Suprapubic skin (tissue), 4 donors: ENCODE measurements around the gene RNF167. TPM values are rescaled to one million over a fixed set of nuclear protein-coding genes. Genes with fewer than 3 reads are reported as not detected.
"Not testable (repeated sequence)": the region's sequence is repeated elsewhere in the genome, so short reads cannot be mapped to it uniquely, and the experiment has no call there.

Experiments used
- DNase-seq, 2 donors: peaks; one replicate each; pipeline ENCODE4 v3.0.0-alpha.2; 2019; ENCODE audit warnings: low spot score in 2 of 2
- H3K27ac ChIP-seq: fragments of 200-600 bp; sonication (generic); one replicate; pipeline ENCODE4 v1.5.1; 2019
- H3K27me3 ChIP-seq: fragments of 200-600 bp; sonication (generic); one replicate; pipeline ENCODE4 v1.5.1; 2019
- H3K36me3 ChIP-seq: fragments of 200-600 bp; sonication (generic); one replicate; pipeline ENCODE4 v1.5.1; 2019
- H3K4me1 ChIP-seq: fragments of 200-600 bp; sonication (generic); one replicate; pipeline ENCODE4 v1.5.1; 2019
- H3K4me3 ChIP-seq: fragments of 200-600 bp; sonication (generic); one replicate; pipeline ENCODE4 v1.5.1; 2019; ENCODE audit warnings: mild to moderate bottlenecking
- H3K9me3 ChIP-seq: fragments of 200-600 bp; sonication (generic); one replicate; pipeline ENCODE4 v1.5.1; 2019
- CTCF ChIP-seq, 2 donors: fragments of 200-600 bp in 1 of 2; fragments of 450-650 bp in 1 of 2; sonication (generic) in 1 of 2; IDR thresholded peaks; one replicate each; pipeline ENCODE4 v1.5.1; 2016 to 2019; ENCODE audit warnings: antibody characterized with exemption in 2 of 2, mild to moderate bottlenecking in 1 of 2, moderate library complexity in 1 of 2
- EP300 ChIP-seq: sonication (generic); formaldehyde crosslinking; IDR thresholded peaks from one replicate; pipeline ENCODE4 v1.6.1; 2017; ENCODE audit warnings: antibody characterized with exemption
- POLR2A ChIP-seq, 2 donors: fragments of 450-650 bp; IDR thresholded peaks; one replicate each; pipeline ENCODE4 v1.6.1; 2017; ENCODE audit warnings: antibody characterized with exemption in 2 of 2, mild to moderate bottlenecking in 2 of 2, moderate library complexity in 2 of 2
- POLR2AphosphoS5 ChIP-seq, 3 donors: sonication (generic); formaldehyde crosslinking; IDR thresholded peaks; one replicate each; pipeline ENCODE4 v1.6.1; 2017; ENCODE audit warnings: antibody characterized with exemption in 3 of 3
- WGBS: methylation state at CpG from one replicate; pipeline ENCODE4 v1.1.5; 2018; 5-methylcytosine and 5-hydroxymethylcytosine counted together
- total RNA-seq, 4 donors: library from RNA; depleted of rRNA; stranded (reverse); fragments of >200 nt; gene quantifications; one replicate each; pipeline ENCODE4 v1.1.0, GENCODE V29; 2016

Gene RNF167
- total RNA-seq, 4 donors from 2014 or later: 74.1 to 118 (median 99.4) TPM

GRCh38 chr17:4908301-4908700 is 31.8 kb upstream of the RNF167 start:
- H3K9me3 ChIP-seq: no peaks in the 10 kb centered on the region
- no peaks in the 10 kb centered on the region for H3K36me3 ChIP-seq
- TF ChIP-seq EP300 (no peak), POLR2AphosphoS5 (IDR thresholded peaks at IDR 0.05) (no peak), POLR2A (IDR thresholded peaks at IDR 0.05) (no peak), CTCF (IDR thresholded peaks at IDR 0.05) (no peak)
- 38% methylated on average over 7 of the region's 10 CpGs for WGBS
- DNase-seq: peak in 1 of 2 donors; percentile 73
- H3K27ac ChIP-seq: peak overlapping the region; percentile 91
- H3K4me3 ChIP-seq: no peak overlapping the region
- peaks cover 28% of the 10 kb centered on the region for H3K4me1 ChIP-seq
- H3K27me3 ChIP-seq: no peaks in the 10 kb centered on the region

- Histone ChIP-seq H3K36me3 (no peaks in the 10 kb centered on the region), H3K9me3 (no peaks in the 10 kb centered on the region), H3K27me3 (no peaks in the 10 kb centered on the region), H3K27ac (peak overlapping the region; percentile 91), H3K4me3 (no peak overlapping the region), H3K4me1 (peaks cover 22% of the 10 kb centered on the region)
- 14% methylated on average over 13 of the region's 20 CpGs for WGBS
- DNase-seq: peak; percentile 93
- TF ChIP-seq EP300: no peak
- TF ChIP-seq CTCF (IDR thresholded peaks at IDR 0.05): peak; percentile 78 to 80
- TF ChIP-seq POLR2A (IDR thresholded peaks at IDR 0.05): no peak
- TF ChIP-seq POLR2AphosphoS5 (IDR thresholded peaks at IDR 0.05): peak in 2 of 3 donors; percentile 37 to 51
Observed at GRCh38 chr17:4908711-4909496, 31.2 kb upstream of the RNF167 start.

GRCh38 chr17:4913994-4914393 is 26.1 kb upstream of the RNF167 start:
- no peaks in the 10 kb centered on the region for H3K9me3 ChIP-seq
- peaks cover 9% of the 10 kb centered on the region for H3K4me1 ChIP-seq
- no peak overlapping the region for H3K4me3 ChIP-seq
- 71% methylated on average over 1 of the region's 1 CpG for WGBS
- H3K36me3 ChIP-seq: no peaks in the 10 kb centered on the region
- no peaks in the 10 kb centered on the region for H3K27me3 ChIP-seq
- TF ChIP-seq POLR2AphosphoS5 (IDR thresholded peaks at IDR 0.05) (no peak), EP300 (no peak)
- no peak overlapping the region for H3K27ac ChIP-seq
- no peak for DNase-seq

GRCh38 chr17:4914551-4914950 is 25.5 kb upstream of the RNF167 start:
- not testable (repeated sequence) for H3K27me3 ChIP-seq, H3K27ac ChIP-seq, H3K9me3 ChIP-seq, H3K36me3 ChIP-seq, H3K4me3 ChIP-seq, H3K4me1 ChIP-seq, DNase-seq
- WGBS: 96% methylated on average over 4 of the region's 4 CpGs

GRCh38 chr17:4919511-4920047 is 20.5 kb upstream of the RNF167 start:
- H3K36me3 ChIP-seq: no peaks in the 10 kb centered on the region
- H3K9me3 ChIP-seq: no peaks in the 10 kb centered on the region
- TF ChIP-seq POLR2AphosphoS5 (IDR thresholded peaks at IDR 0.05) (no peak), CTCF (IDR thresholded peaks at IDR 0.05) (no peak), EP300 (no peak), POLR2A (IDR thresholded peaks at IDR 0.05) (no peak)
- H3K4me1 ChIP-seq: no peaks in the 10 kb centered on the region
- H3K4me3 ChIP-seq: no peak overlapping the region
- no peaks in the 10 kb centered on the region for H3K27me3 ChIP-seq
- DNase-seq: no peak
- WGBS: 54% methylated on average over 8 of the region's 8 CpGs
- H3K27ac ChIP-seq: no peak overlapping the region

GRCh38 chr17:4920351-4921048 is 19.6 kb upstream of the RNF167 start:
- DNase-seq: no peak

More at GRCh38 chr17:4920351-4921048, 19.6 kb upstream of the RNF167 start:
- Histone ChIP-seq H3K9me3 (no peaks in the 10 kb centered on the region), H3K36me3 (no peaks in the 10 kb centered on the region), H3K4me1 (no peaks in the 10 kb centered on the region), H3K4me3 (no peak overlapping the region), H3K27ac (no peak overlapping the region), H3K27me3 (no peaks in the 10 kb centered on the region)
- WGBS: 78% methylated on average over 10 of the region's 10 CpGs
- TF ChIP-seq POLR2A (IDR thresholded peaks at IDR 0.05) (no peak), EP300 (no peak), POLR2AphosphoS5 (IDR thresholded peaks at IDR 0.05) (no peak), CTCF (IDR thresholded peaks at IDR 0.05) (no peak)
